HG03060 (cell line): ENCODE measurements around the gene KCNMB1.
"Not testable (repeated sequence)": the region's sequence is repeated elsewhere in the genome, so short reads cannot be mapped to it uniquely, and the experiment has no call there.

Experiments used
- ATAC-seq: cut with Tn5 transposase; IDR thresholded peaks from one replicate; pipeline ENCODE4 v1.9.1; 2021; ENCODE audit warnings: low read depth, moderate number of reproducible peaks; ENCODE audit not compliant: unreplicated experiment

The KCNMB1 gene

DNA sequence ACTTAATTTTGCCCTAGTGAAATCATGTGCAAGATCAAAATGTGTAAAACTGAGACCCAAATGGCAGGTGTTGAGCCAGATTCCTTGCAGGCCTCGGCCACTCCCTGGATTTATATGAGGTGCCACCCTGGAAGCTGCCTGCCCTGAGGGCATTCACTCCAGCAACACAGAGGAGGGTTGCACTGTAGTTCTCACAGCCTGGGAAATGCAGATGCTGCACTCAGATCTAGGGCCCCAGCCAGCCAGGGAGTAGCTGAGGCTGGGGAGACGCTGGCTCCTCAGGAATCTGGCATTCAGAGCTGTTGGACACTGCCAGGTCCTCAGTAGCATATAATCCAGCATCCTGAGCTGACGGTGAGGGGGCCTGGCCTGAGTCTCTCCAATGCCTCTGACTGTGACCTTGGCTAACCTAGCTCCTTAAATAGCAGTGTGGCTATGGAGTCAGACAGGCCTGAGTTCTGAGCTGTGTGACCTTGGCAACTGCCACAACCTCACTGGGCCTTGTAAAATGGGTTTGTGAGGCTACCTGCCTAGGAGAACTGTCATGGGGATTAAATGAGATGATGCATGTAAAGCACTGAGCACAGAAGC is 8.7 kb downstream of the KCNMB1 start:
- no peak for ATAC-seq

GRCh38 chr5:170378740-170379139 is 10.4 kb downstream of the KCNMB1 start:
- ATAC-seq = no peak

- ATAC-seq = no peak
Observed at GRCh38 chr5:170377027-170377426, 12.1 kb downstream of the KCNMB1 start.

DNA sequence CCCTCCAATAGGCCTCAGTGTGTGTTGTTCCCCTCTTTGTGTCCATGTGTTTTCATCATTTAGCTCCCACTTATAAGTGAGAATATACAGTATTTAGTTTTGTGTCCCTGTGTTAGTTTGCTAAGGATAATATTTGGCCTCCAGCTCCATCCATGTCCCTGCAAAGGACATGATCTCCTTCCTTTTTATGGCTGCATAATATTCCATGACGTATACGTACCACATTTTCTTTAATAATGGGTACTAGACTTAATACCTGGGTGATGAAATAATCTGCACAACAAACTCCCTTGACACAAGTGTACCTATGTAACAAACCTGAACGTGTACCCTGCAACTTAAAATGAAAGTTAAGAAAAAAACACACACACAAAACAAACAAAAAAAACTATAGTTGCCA is 12.6 kb downstream of the KCNMB1 start:
- ATAC-seq = not testable (repeated sequence)

DNA sequence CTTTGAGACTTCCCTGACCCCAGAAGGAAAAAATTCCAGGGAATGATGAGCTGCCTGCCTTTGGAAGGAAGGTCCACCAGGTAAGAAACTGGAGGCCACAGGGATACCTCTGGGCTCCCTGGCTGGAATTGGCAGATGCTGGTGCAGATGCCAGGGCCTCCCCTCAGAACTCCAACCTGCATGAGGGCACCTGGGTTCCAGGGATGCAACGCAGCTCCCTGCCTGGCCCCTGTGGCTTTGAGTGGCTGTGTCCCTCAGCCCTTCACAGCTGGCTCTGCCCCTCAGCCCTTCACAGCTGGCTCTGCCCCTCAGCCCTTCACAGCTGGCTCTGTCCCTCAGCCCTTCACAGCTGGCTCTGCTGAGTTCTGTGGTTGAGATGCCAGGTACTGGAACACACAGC is 13.9 kb downstream of the KCNMB1 start:
- ATAC-seq = no peak

DNA sequence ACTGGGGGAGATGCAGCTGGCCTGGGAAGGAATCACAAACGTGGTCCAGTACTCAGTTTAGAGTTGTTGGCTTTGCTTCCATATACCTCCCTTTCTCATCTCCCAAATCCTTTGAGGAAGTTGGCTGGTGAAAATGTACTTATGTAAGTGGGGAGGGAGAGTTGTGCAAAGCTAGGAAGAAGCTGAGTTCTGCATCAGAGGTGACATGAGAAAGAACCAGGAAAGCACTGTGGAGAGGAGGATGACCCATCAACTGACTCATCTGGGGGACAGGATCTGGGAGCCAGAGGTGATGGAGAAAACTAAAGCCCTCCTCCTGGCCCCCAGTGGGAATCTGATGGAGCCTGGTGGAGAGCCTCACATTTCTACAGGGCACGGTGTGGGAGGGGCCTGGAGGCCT is 16.2 kb downstream of the KCNMB1 start:
- no peak for ATAC-seq

DNA sequence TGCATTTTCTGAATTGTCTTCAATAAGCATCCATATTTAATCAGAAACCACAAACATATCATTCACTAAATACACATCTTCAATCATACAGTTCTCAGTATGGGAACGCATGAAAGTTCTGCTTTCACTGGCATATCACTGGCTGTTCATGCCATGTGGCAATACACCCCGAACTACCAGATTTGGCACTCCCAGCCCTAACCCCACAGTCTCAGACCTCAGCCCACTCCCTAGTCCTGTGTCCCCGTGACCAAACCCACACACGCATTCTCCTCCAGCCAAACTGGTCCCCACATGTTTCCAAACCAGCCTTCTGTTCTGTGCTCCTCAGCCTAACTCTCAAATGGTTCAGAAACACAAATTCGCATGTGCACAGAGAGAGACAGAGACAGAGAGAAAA is 20.6 kb downstream of the KCNMB1 start:
- no peak for ATAC-seq

GRCh38 chr5:170366276-170366675 is 22.9 kb downstream of the KCNMB1 start:
- no peak for ATAC-seq

- ATAC-seq = no peak
Observed at GRCh38 chr5:170365831-170366230, 23.3 kb downstream of the KCNMB1 start.

- no peak for ATAC-seq
Observed at GRCh38 chr5:170365011-170365410, 24.2 kb downstream of the KCNMB1 start.

DNA sequence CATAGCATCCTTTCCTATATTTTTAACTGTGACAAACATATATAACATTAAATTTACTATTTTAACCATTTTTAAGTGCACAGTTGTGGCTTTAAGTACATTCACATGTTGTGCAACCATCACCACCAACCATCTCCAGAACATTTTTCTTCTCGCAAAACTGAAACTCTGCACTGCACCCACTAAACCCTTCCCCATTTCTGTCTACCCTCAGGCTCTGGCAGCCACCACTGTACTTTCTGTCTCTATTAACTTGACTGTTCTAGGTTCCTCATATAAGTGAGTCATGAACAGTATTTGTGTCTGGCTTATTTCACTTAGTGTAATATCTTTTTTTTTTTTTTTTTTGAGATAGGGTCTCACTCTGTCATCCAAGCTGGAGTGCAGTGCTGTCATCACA is 25.5 kb downstream of the KCNMB1 start:
- ATAC-seq = no peak

DNA sequence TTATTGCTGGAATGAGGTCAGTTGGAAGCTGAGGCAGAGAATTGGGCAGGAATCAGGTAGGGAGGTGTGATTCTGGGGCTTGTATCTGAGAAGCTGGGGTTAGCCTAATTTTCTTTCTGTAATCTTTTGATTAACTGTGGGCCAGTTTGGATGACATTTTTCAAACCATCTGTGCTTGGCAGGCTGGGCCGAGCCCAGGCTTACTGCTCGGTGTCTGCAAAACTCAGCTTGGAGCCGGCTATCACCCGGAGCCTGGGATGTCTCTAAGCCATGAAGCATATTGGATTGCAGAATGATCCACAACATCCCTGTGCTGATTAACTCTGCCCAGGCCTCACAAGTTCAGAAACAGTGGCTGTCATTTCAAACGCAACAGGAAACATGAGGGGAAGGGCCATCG is 26.5 kb downstream of the KCNMB1 start:
- no peak for ATAC-seq

GRCh38 chr5:170362102-170362501 is 27.1 kb downstream of the KCNMB1 start:
- ATAC-seq = no peak

DNA sequence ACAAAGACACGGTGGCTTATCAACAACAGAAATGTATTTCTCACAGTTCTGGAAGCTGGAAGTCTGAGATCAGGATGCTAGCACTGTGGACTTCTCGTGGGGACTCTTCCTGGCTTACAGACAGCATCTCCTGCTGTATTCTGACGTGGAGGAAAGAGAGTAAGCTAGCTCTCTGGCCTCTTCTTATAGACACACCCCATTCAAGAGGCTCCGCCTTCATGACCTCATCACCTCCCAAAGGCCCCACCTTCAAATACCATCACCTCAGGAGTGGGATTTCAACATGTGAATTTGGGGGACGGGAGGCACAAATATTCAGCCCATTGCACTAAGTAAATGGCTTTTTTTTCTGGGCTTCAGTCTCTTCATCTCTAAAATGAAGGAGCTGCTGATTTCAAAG is 27.6 kb downstream of the KCNMB1 start:
- ATAC-seq = no peak

DNA sequence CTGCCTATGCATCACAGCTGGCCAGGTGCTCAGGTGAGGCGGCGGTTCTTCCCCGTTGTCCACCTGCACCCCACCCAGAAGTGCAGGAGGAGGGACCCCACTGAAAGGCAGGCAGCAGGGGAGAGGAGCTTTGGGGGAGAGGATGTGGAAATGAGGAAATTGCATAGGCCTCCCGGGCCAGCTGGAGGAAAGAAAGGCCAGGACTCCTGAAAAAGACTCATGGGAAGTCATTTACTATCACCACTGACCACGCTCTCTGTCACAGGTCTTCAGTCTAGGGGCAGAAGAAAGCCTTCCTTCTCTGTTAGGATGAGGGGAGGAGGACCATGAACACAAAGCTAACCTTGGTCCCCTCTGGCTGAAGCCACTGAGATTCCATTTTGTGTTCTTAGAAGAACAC is 28.1 kb downstream of the KCNMB1 start:
- ATAC-seq = no peak

DNA sequence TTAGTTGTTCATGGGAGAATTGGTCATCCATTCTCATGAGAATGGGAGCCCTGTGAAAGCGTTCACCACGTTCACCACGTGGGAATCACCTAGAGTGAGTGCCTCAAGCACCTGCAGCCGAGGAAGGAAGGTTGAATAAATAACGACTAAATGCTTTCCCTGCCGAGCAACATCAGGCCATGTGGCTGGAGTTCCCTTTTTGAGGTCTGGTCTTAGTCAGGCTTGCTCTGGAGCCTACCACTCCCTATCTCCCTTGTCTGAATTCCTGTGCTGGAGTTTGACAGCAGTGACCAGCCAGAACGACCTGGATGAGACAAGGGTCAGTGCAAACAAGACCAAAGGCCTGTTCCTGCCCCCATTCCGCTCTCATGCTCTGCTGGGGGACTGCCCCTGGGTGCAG is 28.5 kb downstream of the KCNMB1 start:
- no peak for ATAC-seq

DNA sequence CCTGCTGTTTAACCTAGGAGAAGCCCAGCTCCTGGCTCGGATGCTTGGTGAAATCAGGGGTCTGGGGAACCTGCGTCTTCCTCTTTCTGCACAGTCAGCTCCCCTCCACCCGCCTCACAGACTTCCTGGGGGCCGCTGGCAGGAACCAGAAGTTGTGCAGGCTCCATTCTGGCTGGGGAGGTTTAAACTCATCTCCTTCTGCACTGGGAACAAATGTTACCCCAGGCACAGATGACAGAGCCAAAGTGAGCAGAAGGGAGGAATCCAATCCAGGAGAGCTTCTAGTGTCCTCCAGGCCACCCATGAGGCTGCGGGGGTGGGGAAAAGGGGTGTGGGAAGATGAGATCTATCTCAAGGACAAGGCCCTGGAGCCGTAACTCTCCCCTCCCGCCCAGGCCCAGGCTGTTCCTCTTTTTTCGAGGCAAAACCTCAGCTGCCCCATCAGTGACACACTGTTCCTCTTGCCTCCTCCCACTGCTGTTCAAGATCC is 31.2 kb downstream of the KCNMB1 start:
- no peak for ATAC-seq

DNA sequence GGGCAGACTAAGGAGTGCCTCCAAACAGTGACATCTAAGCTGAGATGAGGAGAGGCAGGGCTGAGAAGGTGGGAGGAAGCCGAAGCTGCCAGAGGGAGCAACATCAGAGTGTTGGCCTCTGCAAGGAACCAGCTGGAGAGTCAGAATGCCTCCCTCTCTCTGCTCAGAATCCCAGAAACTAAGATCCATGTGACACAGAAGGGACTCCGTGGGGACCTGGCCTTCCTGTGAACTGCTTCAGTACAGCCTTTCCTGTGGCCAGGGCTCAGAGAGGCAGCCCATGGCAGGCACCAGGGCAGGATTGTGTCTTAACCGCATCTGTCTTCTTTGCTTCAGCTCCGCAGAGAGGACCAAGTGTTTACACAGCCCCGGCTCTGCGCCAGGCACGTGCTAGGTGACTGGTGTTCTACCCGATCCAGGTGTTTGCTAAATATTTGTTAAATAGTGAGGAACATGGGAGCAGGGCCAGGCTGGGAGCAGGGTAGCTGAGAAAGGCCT is 33.5 kb downstream of the KCNMB1 start:
- no peak for ATAC-seq

GRCh38 chr5:170353961-170354360 is 35.2 kb downstream of the KCNMB1 start:
- no peak for ATAC-seq

DNA sequence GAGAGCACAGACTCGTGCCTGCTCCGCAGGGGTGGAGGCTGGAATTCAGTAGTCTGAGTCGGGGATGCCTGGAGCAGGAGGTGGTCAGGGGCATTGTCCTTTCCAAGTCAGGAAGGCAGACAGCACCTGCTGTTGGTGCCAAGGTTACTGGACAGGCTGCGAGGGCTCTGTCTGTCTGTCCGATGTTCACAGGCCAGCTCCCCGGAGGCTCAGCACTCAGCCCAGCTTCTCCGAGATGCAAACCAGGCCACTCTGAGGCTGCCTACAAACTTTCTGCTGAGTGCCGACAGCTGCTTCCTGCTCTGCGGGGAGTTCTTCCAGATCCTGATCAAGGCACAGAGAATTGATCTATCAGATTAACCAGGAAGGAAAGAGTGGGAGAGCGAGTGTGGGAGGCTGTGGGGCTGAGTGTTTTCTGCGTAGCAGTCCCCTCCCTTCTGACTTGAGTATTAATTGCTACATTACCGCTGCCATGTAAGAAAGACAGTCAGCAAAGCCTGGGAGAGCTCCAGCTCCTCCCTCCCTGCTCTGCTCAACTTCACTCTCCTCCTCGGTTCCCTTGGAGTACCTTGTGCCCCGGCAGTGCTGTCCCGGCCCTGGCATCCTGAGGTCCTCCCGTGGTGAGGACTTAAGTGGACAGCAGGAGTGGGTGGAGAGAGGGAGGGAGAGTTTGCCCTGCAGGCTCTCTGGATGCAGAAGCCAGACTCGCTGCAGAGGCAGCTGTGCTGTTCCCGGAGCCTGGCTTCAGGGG is 36.0 kb downstream of the KCNMB1 start:
- ATAC-seq = no peak

DNA sequence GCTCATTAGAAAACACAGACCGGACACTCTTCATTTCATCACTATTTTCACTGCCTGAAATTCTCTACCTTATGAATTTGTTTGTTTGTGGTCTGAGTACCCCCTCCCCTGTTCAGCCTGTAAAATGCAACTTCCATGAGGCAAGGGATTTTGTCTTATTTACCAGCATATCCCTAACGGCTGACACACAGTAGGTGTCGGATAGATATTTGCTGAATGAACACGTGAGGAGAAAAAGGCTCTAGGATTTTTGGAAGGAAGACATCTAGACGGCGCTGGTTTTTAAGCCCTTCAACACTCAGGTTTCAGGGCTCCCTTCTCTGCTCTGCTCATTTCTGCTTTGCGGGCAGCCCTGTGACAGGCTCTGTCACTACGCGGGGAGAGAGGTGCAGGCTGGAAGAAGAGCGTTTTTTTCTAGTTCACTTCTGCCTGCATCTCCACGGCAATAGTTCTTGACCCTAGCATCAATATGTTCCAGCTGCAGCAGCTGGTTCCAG is 41.0 kb downstream of the KCNMB1 start:
- ATAC-seq = no peak

GRCh38 chr5:170347022-170347567 is 42.1 kb downstream of the KCNMB1 start:
- no peak for ATAC-seq
